Measurements from ENCODE around the gene OR6A2. TPM values are rescaled to one million over a fixed set of nuclear protein-coding genes. Genes with fewer than 3 reads are reported as not detected.

Gene OR6A2
- total and polyA plus RNA-seq, 10 of the 15 experiments (the other 5 are each of a cell fraction or from before 2014, with no cell fraction given) = 0.04 to 0.17 TPM; not detected in 8

DNA sequence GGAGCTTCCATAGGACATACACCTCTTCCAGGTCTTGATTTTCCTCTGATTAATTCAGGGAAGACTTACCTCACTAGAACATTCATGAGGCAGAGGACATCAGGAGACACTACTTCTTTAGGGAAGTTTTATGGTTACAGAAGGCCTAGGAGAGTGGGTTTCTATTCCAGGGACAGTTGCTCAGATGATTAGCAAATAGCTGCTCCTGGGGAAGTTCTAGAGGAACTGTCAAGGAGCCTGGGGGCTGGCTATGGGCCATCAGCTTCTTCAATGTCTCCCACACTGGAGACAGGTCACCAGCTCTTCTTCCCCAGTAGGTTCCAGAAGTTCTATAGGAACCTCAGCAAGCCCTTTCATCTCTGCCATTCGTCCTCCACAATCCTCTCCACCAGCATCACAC, 34.5 kb upstream of the OR6A2 start (continued):
- no peak for TF ChIP-seq SKIL (IDR thresholded peaks at IDR 0.05; ENCODE audit: low read depth, poor library complexity, severe bottlenecking)
- no peak for TF ChIP-seq CHD1 (IDR thresholded peaks at IDR 0.05; ENCODE audit: low read depth, low read length)
- TF ChIP-seq POLR2A (IDR thresholded peaks at IDR 0.05; ENCODE audit: low read depth, low read length) = no peak
- TF ChIP-seq DPF2 (IDR thresholded peaks at IDR 0.05) = no peak
- TF ChIP-seq SREBF1 (IDR thresholded peaks at IDR 0.05; ENCODE audit: low read length) = no peak
- TF ChIP-seq TAF1 (IDR thresholded peaks at IDR 0.05; ENCODE audit: borderline replicate concordance, low read depth, low read length) = no peak

- H2AFZ ChIP-seq (ENCODE audit: control insufficient read depth, low read depth, low read length) = no peak overlapping the region
- DNase-seq (ENCODE audit: low read depth, low spot score) (no peak), ATAC-seq (no peak), FAIRE-seq (no peak)
- H3K36me3 ChIP-seq (ENCODE audit: control insufficient read depth in 2 of 2, insufficient read depth in 2 of 2, low read length in 1 of 2) = no peaks in the 10 kb centered on the region
- intact Hi-C loops (cut with micrococcal nuclease; ENCODE audit: unreplicated experiment) = no loop called here
- H3K27me3 ChIP-seq (replicated peaks in 1 of 2; ENCODE audit: control insufficient read depth in 2 of 2, insufficient read depth in 2 of 2, low read length in 1 of 2) = no peaks in the 10 kb centered on the region
- H3K4me2 ChIP-seq (ENCODE audit: control insufficient read depth, insufficient read depth) = no peak overlapping the region
- RAD21 ChIA-PET (ENCODE audit: unreplicated experiment) = no interaction called here
- CTCF ChIA-PET = interaction anchor here (0.9 to 2.1 kb wide), 3 partner anchors 9 to 21 kb away, joined by 4 to 6 read pairs (median 5); no protein-coding TSS in a partner anchor
- in situ Hi-C loops (cut with MboI) = no loop called here
- H3K9me3 ChIP-seq (replicated peaks; ENCODE audit: control insufficient read depth, insufficient read depth, low read length) = no peaks in the 10 kb centered on the region
- no peak overlapping the region for H3K4me3 ChIP-seq
- H3K79me2 ChIP-seq (ENCODE audit: control insufficient read depth, insufficient read depth, low read length) = no peaks in the 10 kb centered on the region
- BruUV-seq (replicated peaks) = no TSS peak
- SMC1A ChIA-PET (ENCODE audit: uncharacterized antibody, unreplicated experiment) = interaction anchor here (0.9 kb wide), 1 partner anchor 9 kb away, joined by 4 read pairs; no protein-coding TSS in a partner anchor
- no peak overlapping the region for H3K9ac ChIP-seq (ENCODE audit: control insufficient read depth, insufficient read depth, low read length)
- H3K27ac ChIP-seq (ENCODE audit: control insufficient read depth, insufficient read depth) = no peak overlapping the region
- H3K4me1 ChIP-seq (ENCODE audit: control insufficient read depth, insufficient read depth, low read length) = no peaks in the 10 kb centered on the region
- POLR2A ChIA-PET = no interaction called here
- WGBS (ENCODE audit: insufficient coverage, insufficient replicate concordance, low lambda C conversion rate, missing lambda C conversion rate) = 52% methylated on average over 6 of the region's 6 CpGs
- H4K20me1 ChIP-seq (ENCODE audit: control insufficient read depth, insufficient read depth) = no peaks in the 10 kb centered on the region
- TF ChIP-seq ZNF384 (IDR thresholded peaks at IDR 0.05; ENCODE audit: borderline replicate concordance, low read depth, low read length) (no peak), NR2F1 (conservative IDR thresholded peaks at IDR 0.05) (no peak), RCOR1 (conservative IDR thresholded peaks at IDR 0.05; ENCODE audit: low read depth, low read length) (no peak), CBX5 (IDR thresholded peaks at IDR 0.05; ENCODE audit: low read depth) (no peak), TARDBP (IDR thresholded peaks at IDR 0.05; ENCODE audit: borderline replicate concordance) (no peak), NR2C1 (IDR thresholded peaks at IDR 0.05) (no peak), POLR2A (IDR thresholded peaks at IDR 0.05; ENCODE audit: low read depth, low read length) (no peak), PRDM15 (CRISPR knock-in tag; IDR thresholded peaks at IDR 0.05) (no peak), FOS (IDR thresholded peaks at IDR 0.05; ENCODE audit: borderline replicate concordance, extremely low read depth, insufficient read length) (no peak), IKZF1 (conservative IDR thresholded peaks at IDR 0.05) (no peak), POLR2AphosphoS5 (IDR thresholded peaks at IDR 0.05; ENCODE audit: low read length) (no peak)
- TF ChIP-seq, protein P1, sequence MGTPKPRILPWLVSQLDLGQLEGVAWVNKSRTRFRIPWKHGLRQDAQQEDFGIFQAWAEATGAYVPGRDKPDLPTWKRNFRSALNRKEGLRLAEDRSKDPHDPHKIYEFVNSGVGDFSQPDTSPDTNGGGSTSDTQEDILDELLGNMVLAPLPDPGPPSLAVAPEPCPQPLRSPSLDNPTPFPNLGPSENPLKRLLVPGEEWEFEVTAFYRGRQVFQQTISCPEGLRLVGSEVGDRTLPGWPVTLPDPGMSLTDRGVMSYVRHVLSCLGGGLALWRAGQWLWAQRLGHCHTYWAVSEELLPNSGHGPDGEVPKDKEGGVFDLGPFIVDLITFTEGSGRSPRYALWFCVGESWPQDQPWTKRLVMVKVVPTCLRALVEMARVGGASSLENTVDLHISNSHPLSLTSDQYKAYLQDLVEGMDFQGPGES (IDR thresholded peaks at IDR 0.05) = no peak
- TF ChIP-seq, protein P2, sequence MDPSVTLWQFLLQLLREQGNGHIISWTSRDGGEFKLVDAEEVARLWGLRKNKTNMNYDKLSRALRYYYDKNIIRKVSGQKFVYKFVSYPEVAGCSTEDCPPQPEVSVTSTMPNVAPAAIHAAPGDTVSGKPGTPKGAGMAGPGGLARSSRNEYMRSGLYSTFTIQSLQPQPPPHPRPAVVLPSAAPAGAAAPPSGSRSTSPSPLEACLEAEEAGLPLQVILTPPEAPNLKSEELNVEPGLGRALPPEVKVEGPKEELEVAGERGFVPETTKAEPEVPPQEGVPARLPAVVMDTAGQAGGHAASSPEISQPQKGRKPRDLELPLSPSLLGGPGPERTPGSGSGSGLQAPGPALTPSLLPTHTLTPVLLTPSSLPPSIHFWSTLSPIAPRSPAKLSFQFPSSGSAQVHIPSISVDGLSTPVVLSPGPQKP (IDR thresholded peaks at IDR 0.05; ENCODE audit: low read depth, low read length) = no peak
Observed at GRCh38 chr11:6833356-6833755, 33.9 kb upstream of the OR6A2 start.
